GM12878 (cell line): ENCODE data around the gene MROH2A.

Experiments used
- CBX3 ChIP-seq: fragments of 200-600 bp; sonication (generic); IDR thresholded peaks from 2 replicates; pipeline ENCODE4 v1.6.1; 2016; ENCODE audit warnings: low read depth, borderline replicate concordance
- CBX5 ChIP-seq: sonication (generic); IDR thresholded peaks from 2 replicates; pipeline ENCODE4 v1.6.1; 2016; ENCODE audit warnings: low read depth, moderate library complexity, mild to moderate bottlenecking, inconsistent platforms
- CTCF ChIP-seq, 3 experiments: IDR thresholded peaks in 2 of 3; conservative IDR thresholded peaks in 1 of 3; 2 replicates each; pipeline ENCODE4 v1.5.1; 2011; ENCODE audit warnings: low read depth in 3 of 3, low read length in 3 of 3, mild to moderate bottlenecking in 3 of 3, control low read depth in 2 of 3, moderate library complexity in 2 of 3, inconsistent platforms in 1 of 3, mixed read lengths in 1 of 3; ENCODE audit not compliant: control insufficient read depth in 2 of 3, insufficient read depth in 1 of 3; ENCODE audit errors: extremely low read depth in 1 of 3
- CUX1 ChIP-seq: IDR thresholded peaks from 2 replicates; pipeline ENCODE4 v1.6.1; 2012; ENCODE audit warnings: improper control_type of control experiment, low read depth, low read length; ENCODE audit not compliant: insufficient replicate concordance
- EGR1 ChIP-seq, 2 experiments: IDR thresholded peaks; 1 replicate in 1 of 2; 2 replicates in 1 of 2; pipeline ENCODE4 v1.6.1; 2011 to 2012; ENCODE audit warnings: low read depth in 2 of 2, low read length in 2 of 2, borderline replicate concordance in 1 of 2, mild to moderate bottlenecking in 1 of 2, moderate library complexity in 1 of 2
- EZH2 ChIP-seq: IDR thresholded peaks from 2 replicates; pipeline ENCODE4 v1.6.1; 2012; ENCODE audit warnings: low read depth, mild to moderate bottlenecking, control low read depth, inconsistent platforms, low read length, borderline replicate concordance; ENCODE audit not compliant: control insufficient read depth
- FOXK2 ChIP-seq: fragments of 450-650 bp; IDR thresholded peaks from 2 replicates; pipeline ENCODE4 v1.6.1; 2017; ENCODE audit warnings: mild to moderate bottlenecking, moderate library complexity
- HCFC1 ChIP-seq: fragments of 150-350 bp; IDR thresholded peaks from 2 replicates; pipeline ENCODE4 v1.6.1; 2014; ENCODE audit warnings: low read length
- HDAC2 ChIP-seq: fragments of 200-600 bp; sonication (generic); IDR thresholded peaks from 2 replicates; pipeline ENCODE4 v1.6.1; 2017
- JUNB ChIP-seq: IDR thresholded peaks from 2 replicates; pipeline ENCODE4 v1.6.1; 2016; ENCODE audit warnings: antibody characterized with exemption, mild to moderate bottlenecking
- NFYB ChIP-seq: IDR thresholded peaks from 2 replicates; pipeline ENCODE4 v1.6.1; 2011; ENCODE audit warnings: low read depth, mild to moderate bottlenecking, low read length, improper control_type of control experiment, moderate library complexity; ENCODE audit not compliant: insufficient read depth
- RCOR1 ChIP-seq: conservative IDR thresholded peaks from 2 replicates; pipeline ENCODE4 v1.6.1; 2012; ENCODE audit warnings: low read depth, low read length, improper control_type of control experiment

DNA sequence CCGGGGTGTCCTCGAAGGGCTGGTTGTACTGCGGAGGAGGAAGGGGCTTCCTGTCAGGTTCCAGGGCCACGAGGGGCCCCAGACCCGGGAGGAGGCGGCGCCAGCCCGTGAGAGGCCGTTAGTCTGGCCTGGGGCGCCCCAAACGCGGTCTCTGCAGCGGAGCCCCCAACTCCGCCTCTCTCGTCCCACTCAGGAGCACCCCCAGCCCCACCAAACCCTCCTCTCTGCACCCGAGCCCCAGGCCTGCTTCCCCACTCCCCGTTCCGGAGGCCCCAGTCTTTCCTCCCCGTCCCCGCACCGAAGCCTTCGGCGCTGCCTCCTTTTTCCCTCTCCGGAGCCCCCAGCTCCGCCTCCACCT lies 75.7 kb downstream of the MROH2A start:
- TF ChIP-seq RCOR1 (no peak), EZH2 (no peak), NFYB (no peak), CTCF (IDR thresholded peaks at IDR 0.05 in 2 of 3, conservative IDR thresholded peaks at IDR 0.05 in 1 of 3; ENCODE audit: control insufficient read depth in 2 of 3, extremely low read depth in 1 of 3, insufficient read depth in 1 of 3, low read depth in 3 of 3, low read length in 3 of 3) (no peak), HDAC2 (no peak), HCFC1 (no peak), CBX5 (no peak), EGR1 (IDR thresholded peaks at IDR 0.05; ENCODE audit: borderline replicate concordance in 1 of 2, low read depth in 2 of 2, low read length in 2 of 2) (no peak), CBX3 (no peak), JUNB (no peak), CUX1 (no peak), FOXK2 (no peak)
